ENCODE data around the gene SPACDR.

Gene SPACDR

DNA sequence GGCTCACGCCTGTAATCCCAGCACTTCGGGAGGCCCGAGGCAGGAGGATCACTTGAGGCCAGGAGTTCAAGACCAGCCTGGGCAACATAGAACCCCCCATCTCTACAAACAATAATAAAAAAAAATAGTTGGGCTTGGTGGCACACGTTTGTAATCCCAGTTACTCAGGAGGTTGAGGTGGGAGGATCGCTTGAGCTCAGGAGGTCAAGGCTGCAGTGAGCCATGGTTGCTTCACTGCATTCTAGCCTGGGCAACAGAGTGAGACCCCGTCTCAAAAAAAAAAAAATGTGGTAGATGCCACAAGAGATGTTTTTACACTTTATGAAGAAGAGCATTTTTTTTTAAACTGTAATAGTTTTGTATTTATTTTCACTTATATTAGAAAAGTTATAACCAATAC lies 32.4 kb upstream of the SPACDR start:
- H3K4me3 ChIP-seq (ENCODE audit: control insufficient read depth, low read depth, low read length): no peak overlapping the region
- TF ChIP-seq, protein P1, sequence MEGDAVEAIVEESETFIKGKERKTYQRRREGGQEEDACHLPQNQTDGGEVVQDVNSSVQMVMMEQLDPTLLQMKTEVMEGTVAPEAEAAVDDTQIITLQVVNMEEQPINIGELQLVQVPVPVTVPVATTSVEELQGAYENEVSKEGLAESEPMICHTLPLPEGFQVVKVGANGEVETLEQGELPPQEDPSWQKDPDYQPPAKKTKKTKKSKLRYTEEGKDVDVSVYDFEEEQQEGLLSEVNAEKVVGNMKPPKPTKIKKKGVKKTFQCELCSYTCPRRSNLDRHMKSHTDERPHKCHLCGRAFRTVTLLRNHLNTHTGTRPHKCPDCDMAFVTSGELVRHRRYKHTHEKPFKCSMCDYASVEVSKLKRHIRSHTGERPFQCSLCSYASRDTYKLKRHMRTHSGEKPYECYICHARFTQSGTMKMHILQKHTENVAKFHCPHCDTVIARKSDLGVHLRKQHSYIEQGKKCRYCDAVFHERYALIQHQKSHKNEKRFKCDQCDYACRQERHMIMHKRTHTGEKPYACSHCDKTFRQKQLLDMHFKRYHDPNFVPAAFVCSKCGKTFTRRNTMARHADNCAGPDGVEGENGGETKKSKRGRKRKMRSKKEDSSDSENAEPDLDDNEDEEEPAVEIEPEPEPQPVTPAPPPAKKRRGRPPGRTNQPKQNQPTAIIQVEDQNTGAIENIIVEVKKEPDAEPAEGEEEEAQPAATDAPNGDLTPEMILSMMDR (IDR thresholded peaks at IDR 0.05; ENCODE audit: control insufficient read depth, insufficient read depth, low read depth, low read length, missing control alignments): no peak
- no peak for DNase-seq (ENCODE audit: low read depth)

DNA sequence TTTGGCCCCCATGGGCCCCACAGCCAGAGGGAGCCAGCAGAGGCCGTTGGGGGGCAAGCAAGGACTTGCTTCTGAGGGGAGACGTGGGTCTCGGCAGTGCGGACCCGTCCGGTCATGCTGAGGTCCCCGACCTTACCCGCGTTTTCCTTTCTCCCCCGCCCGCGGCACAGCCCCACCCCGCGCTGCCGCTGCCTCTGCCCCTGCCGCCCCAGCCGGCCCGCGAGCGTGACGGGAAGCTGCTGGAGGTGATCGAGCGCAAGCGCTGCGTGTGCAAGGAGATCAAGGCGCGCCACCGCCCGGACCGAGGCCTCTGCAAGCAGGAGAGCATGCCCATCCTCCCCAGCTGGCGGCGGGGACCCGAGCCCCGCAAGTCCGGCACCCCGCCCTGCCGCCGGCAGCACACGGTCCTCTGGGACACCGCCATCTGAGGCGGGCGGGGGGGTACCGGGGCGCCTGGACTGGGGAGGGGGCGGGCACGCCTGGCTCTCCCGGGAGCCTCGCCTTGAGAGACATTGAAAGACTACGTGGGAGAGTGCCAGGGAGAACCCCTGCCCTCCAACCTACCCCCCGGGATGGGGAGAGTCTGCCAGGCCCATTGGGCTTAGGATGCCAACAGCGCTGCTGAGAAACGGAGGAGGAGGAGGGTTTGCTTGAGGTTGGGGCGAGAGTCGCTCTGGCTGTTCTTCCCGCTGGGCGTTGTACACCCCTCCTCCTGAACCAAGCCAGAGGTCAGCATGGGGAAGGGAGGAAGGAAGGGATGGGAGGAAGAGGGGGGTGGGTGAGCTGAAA lies 29.6 kb upstream of the SPACDR start:
- H3K4me3 ChIP-seq (ENCODE audit: control insufficient read depth, low read depth, low read length): no peak overlapping the region
- TF ChIP-seq, protein P1 (IDR thresholded peaks at IDR 0.05; ENCODE audit: control insufficient read depth, insufficient read depth, low read depth, low read length, missing control alignments): no peak
- no peak for DNase-seq (ENCODE audit: low read depth)

DNA sequence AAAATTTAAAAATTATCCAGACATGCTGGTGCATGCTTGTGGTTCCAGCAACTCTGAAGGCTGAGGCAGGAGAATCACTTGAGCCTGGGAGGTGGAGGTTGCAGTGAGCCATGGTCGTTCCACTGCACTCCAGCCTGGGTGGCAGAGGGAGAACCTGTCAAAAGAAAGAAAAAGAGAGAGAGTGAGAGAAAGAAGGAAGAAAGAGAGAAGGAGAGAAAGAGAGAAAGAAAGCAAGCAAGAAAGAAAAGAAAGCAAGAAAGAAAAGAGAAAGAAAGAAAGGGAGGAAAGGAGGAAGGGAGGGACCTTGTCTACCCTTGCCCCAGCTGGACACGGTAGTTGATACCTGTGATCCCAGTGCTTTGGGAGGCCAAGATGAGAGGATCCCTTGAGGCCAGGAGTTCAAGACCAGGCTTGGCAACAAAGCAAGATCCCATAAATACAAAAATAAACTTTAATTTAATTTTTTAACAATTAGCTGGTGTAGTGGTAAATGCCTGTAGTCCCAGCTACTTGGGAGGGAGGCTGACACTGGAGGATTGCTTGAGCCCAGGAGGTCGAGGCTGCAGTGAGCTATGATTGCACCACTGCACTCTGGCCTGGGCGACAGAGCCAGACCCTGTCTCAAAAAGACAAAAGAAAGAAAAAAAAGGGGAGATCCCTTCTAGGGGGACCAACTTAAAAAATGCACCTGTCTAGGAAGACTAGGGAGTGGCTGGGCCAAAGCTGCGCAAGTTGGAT lies 28.8 kb upstream of the SPACDR start:
- TF ChIP-seq, protein P1 (IDR thresholded peaks at IDR 0.05; ENCODE audit: control insufficient read depth, insufficient read depth, low read depth, low read length, missing control alignments): no peak
- no peak overlapping the region for H3K4me3 ChIP-seq (ENCODE audit: control insufficient read depth, low read depth, low read length)
- DNase-seq (ENCODE audit: low read depth): no peak

DNA sequence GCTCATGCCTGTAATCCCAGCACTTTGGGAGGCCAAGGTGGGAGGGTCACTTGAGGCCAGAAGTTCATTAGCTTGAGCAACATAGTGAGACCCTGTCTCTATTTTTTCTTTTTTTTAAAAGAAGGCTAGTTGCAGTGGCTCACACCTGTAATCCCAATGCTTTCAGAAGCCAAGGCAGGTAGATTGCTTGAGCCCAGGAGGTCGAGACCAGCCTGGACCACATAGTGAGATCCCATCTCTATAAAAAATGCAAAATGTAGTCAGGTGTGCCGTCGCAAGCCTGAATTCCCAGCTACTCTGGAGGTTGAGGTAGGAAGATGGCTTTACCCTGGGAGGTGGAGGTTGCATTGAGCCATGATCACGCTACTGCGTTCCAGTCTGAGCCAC lies 27.1 kb upstream of the SPACDR start:
- no peak overlapping the region for H3K4me3 ChIP-seq (ENCODE audit: control insufficient read depth, low read depth, low read length)
- TF ChIP-seq, protein P1 (IDR thresholded peaks at IDR 0.05; ENCODE audit: control insufficient read depth, insufficient read depth, low read depth, low read length, missing control alignments): no peak
- DNase-seq (ENCODE audit: low read depth): no peak

DNA sequence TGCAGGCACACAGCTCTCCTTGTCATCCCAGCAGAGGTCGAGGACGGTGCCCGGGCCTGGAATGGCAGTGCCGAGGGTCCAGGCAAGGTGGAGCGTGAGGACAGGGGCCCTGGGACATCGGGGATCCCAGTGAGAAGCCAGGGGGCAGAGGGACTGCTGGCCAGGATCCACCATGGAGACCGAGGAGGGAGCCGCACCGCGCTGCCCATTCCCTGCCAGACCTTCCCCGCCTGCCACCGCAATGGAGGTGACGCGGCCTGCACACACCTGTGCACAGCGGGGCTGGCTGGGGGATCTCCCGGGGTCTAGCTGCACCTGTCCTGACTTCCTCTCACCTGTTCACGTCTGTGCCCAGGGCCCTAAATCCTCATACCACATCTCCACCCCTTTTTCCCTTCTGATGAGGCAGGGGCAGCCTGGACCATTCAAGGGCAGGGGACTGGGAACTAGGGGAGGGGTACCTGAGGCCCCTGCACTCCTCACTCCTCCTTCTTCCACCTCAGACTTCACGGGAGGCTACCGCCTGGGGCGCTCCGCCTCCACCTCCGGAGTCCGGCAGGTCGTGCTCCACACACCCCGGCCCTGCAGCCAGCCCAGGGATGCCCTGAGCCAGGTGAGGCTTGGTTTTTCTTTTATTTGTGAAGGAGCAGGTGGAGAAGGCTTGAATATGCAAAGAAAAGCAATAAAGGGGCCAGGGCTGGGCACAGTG lies 26.6 kb upstream of the SPACDR start:
- no peak for DNase-seq (ENCODE audit: low read depth)
- H3K4me3 ChIP-seq (ENCODE audit: control insufficient read depth, low read depth, low read length): no peak overlapping the region
- TF ChIP-seq, protein P1 (IDR thresholded peaks at IDR 0.05; ENCODE audit: control insufficient read depth, insufficient read depth, low read depth, low read length, missing control alignments): no peak

DNA sequence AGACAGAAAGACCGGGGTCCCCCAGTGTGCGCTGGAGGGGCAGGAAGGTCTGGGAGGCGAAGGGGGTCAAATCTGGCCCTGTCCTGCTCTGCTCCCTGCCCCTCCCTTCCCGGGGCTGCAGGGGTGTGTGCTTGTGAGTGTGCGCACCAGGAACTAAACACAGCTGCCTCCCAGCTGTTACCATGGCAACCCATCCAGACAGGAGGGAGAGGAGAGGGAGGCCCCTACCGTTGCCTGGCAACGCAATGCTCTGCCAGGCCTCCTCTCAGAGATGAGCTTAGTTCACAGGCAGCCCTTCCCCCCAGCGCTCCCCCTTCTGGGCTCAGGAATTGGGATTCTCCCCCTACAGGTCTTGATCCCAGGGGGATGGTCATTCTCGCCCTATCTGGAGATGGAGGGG lies 25.8 kb upstream of the SPACDR start:
- DNase-seq (ENCODE audit: low read depth): no peak
- H3K4me3 ChIP-seq (ENCODE audit: control insufficient read depth, low read depth, low read length): no peak overlapping the region
- TF ChIP-seq, protein P1 (IDR thresholded peaks at IDR 0.05; ENCODE audit: control insufficient read depth, insufficient read depth, low read depth, low read length, missing control alignments): no peak

All from AG09309 (cell line).